Stimulated activated naive CD8-positive, alpha-beta T cell treated with anti-CD3 and anti-CD28 coated beads, Interleukin-15, Interleukin-2, amounts not matched to agents 100 ng/mL and 50 ng/mL, for 24 hours (primary cell): ENCODE results near the gene FAM107B.
"Not testable (repeated sequence)": the region's sequence is repeated elsewhere in the genome, so short reads cannot be mapped to it uniquely, and the experiment has no call there.

Experiments
- H3K27ac Mint-ChIP-seq: one replicate; pipeline ENCODE4 v1.8.0; 2021; ENCODE audit warnings: mild to moderate bottlenecking, mixed read lengths
- H3K27me3 Mint-ChIP-seq: one replicate; pipeline ENCODE4 v1.8.0; 2021; ENCODE audit warnings: mixed read lengths
- H3K36me3 Mint-ChIP-seq: one replicate; pipeline ENCODE4 v1.8.0; 2021; ENCODE audit warnings: low read depth, mixed read lengths
- H3K4me1 Mint-ChIP-seq: one replicate; pipeline ENCODE4 v1.8.0; 2021; ENCODE audit warnings: low read depth, mixed read lengths
- H3K4me3 Mint-ChIP-seq: one replicate; pipeline ENCODE4 v1.8.0; 2021; ENCODE audit warnings: mild to moderate bottlenecking, mixed read lengths
- H3K9me3 Mint-ChIP-seq: one replicate; pipeline ENCODE4 v1.8.0; 2021; ENCODE audit warnings: mixed read lengths

Gene FAM107B

DNA sequence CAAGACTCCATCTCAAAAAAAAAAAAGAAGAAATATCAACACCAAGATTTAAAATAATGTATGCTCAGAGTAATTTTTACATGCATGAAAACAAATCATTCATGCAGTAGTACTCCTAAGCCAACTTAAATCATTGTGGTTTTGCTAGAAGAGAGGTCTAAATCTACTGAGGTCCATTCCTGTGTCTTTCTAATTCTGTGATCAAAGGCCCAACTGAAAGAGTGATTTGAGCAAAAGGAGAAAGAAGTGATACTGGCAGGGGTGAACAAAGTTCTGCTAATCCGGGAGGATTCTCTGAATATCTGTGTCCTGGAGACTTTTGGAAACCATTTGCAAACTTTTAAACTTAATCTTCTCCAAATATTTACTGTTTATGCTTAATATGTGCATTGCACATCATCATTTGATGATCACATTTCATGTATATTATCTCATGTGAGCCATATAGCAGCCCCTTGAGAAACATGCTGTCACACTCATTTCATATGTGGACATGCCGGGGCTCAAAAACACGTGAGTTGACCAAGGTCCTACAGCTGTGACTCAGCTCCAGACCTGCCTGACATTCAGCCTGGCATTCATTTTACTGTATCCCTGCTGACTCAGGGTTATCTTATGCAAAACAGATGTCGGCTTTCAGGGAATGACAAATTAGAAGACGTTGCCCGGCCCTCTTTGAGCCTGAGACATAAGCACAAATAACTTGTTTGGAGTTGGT, 76.4 kb downstream of the FAM107B start:
- no peaks in the 10 kb centered on the region for H3K36me3 Mint-ChIP-seq
- no peaks in the 10 kb centered on the region for H3K9me3 Mint-ChIP-seq
- no peaks in the 10 kb centered on the region for H3K4me1 Mint-ChIP-seq
- no peak overlapping the region for H3K4me3 Mint-ChIP-seq
- H3K27me3 Mint-ChIP-seq, result no peaks in the 10 kb centered on the region
- H3K27ac Mint-ChIP-seq, result no peak overlapping the region

GRCh38 chr10:14697281-14697680, 77.4 kb downstream of the FAM107B start:
- Mint-ChIP-seq H3K4me3 (no peak overlapping the region), H3K36me3 (no peaks in the 10 kb centered on the region), H3K9me3 (no peaks in the 10 kb centered on the region), H3K4me1 (peaks cover 5% of the 10 kb centered on the region), H3K27ac (no peak overlapping the region), H3K27me3 (no peaks in the 10 kb centered on the region)

DNA sequence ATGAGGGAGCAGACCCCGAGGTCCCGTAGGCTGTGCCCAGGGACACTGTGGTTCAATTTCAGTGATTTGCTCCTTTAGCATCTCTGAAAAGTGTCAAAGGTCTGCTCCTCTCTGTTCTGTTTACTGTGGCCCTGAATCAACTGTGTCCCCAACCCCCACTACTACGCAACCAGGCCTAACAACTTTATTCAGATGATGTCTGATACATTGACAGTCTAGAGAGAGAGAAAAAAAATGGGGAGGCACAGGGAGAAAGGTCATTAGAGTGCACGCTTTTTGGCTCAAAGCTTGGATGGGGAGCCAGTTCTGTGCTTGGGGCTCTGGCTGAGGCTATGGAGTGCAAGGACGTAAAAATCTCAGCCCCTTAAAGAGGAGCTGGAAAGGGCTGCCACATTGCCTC, 77.9 kb downstream of the FAM107B start:
- Mint-ChIP-seq H3K9me3 (no peaks in the 10 kb centered on the region), H3K27me3 (no peaks in the 10 kb centered on the region), H3K4me1 (peaks cover 5% of the 10 kb centered on the region), H3K36me3 (no peaks in the 10 kb centered on the region), H3K4me3 (no peak overlapping the region), H3K27ac (no peak overlapping the region)

GRCh38 chr10:14695847-14696480, 78.7 kb downstream of the FAM107B start:
- Mint-ChIP-seq H3K27me3 (no peaks in the 10 kb centered on the region), H3K27ac (no peak overlapping the region), H3K36me3 (no peaks in the 10 kb centered on the region), H3K4me3 (no peak overlapping the region), H3K9me3 (no peaks in the 10 kb centered on the region), H3K4me1 (peaks cover 5% of the 10 kb centered on the region)

DNA sequence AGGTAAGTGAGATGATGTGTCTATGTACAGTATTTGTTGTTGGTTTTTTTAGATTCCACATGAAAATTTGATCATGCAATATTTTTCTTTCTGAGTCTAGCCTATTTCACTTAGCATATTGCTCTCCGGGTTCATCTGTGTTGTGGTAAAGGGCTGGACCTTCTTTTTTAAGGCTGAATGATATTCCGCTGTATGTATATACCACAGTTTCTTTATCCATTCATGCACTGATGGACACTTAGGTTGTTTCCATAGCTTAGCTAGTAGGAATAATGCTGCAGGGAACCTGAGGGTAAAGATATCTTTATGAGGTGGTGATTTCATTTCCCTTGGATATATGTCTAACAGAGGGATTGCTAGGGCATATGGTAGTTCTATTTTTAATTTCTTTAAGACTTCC, 80.8 kb downstream of the FAM107B start:
- no peaks in the 10 kb centered on the region for H3K36me3 Mint-ChIP-seq
- H3K9me3 Mint-ChIP-seq, result no peaks in the 10 kb centered on the region
- H3K27ac Mint-ChIP-seq, result peak overlapping the region; percentile 23
- no peaks in the 10 kb centered on the region for H3K27me3 Mint-ChIP-seq
- no peak overlapping the region for H3K4me3 Mint-ChIP-seq
- peaks cover 5% of the 10 kb centered on the region for H3K4me1 Mint-ChIP-seq

DNA sequence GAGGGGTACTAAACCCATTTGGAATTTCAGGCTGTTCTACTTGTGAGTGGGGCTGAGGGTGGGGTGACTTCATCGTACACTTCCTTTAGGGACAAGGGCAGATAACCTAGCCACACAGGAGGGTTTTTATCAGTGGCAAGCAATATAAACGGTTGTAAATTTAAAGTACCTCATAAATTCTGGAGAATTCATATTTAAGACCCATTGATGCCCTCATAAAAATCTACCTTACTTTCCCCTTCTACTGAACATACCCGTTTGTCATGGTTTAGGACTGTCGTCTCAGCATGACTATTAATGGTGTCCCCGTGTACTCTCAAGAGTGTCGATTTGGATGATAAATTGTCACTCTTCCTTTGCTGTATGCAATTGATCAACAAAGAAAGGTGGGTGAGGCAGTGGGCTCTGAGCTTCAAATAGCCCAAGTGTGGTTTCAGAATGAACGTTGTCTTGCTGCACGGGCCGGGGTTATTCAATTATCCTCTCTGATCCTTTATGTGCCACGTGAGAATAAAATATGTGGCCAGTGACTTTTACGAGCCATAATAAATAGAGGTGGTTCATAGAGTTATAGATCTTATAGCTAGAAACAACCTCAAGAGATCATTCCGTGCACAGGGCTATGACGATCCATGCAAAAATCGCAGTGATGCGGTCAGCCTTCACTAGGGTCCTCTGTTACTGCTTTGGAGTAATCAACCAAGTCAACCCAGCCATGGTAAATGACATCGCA, 82.2 kb downstream of the FAM107B start:
- Mint-ChIP-seq H3K27ac (no peak overlapping the region), H3K4me3 (no peak overlapping the region), H3K4me1 (peaks cover 13% of the 10 kb centered on the region), H3K36me3 (no peaks in the 10 kb centered on the region), H3K9me3 (no peaks in the 10 kb centered on the region), H3K27me3 (no peaks in the 10 kb centered on the region)

GRCh38 chr10:14691359-14691758, 83.3 kb downstream of the FAM107B start:
- Mint-ChIP-seq H3K27me3 (no peaks in the 10 kb centered on the region), H3K4me3 (no peak overlapping the region), H3K9me3 (no peaks in the 10 kb centered on the region), H3K36me3 (no peaks in the 10 kb centered on the region), H3K27ac (no peak overlapping the region), H3K4me1 (peaks cover 13% of the 10 kb centered on the region)

DNA sequence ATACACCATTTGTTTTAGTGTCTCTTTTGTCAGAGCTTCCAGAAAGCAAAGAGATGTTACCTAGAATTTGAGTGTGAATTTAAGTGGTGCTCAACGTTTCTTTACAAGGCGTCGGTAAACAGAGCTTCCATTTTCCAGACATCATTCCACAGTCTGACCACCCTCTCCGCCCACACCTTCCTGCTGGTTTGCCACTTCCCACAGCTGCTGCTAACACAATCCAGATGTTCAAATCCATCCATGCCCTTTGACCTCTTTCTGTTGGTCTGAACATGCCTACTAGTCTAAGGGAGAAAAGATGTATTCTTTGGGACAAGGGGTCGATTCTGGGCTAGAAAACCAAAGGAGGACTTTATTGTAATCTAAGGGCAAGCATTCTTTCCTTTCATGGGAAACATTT, 86.1 kb downstream of the FAM107B start:
- Mint-ChIP-seq H3K9me3 (no peaks in the 10 kb centered on the region), H3K4me1 (peaks cover 13% of the 10 kb centered on the region), H3K4me3 (no peak overlapping the region), H3K36me3 (no peaks in the 10 kb centered on the region), H3K27me3 (no peaks in the 10 kb centered on the region), H3K27ac (no peak overlapping the region)

DNA sequence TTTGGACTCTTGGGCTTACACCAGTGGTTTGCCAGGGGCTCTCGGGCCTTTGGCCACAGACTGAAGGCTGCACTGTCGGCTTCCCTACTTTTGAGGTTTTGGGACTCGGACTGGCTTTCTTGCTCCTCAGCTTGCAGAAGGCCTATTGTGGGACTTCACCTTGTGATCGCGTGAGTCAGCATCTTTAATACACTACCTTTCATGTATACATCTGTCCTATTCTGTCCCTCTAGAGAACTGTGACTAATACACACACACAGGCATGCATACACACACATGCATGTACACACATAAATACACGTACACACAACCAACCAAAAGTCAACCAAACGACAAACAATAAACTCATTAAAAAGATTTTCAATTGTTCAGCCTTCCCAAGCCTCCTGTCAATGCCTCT, 86.5 kb downstream of the FAM107B start:
- H3K4me3 Mint-ChIP-seq, H3K36me3 Mint-ChIP-seq, H3K27me3 Mint-ChIP-seq, H3K9me3 Mint-ChIP-seq, H3K27ac Mint-ChIP-seq: not testable (repeated sequence)
- peaks cover 13% of the 10 kb centered on the region for H3K4me1 Mint-ChIP-seq

GRCh38 chr10:14687340-14687739, 87.4 kb downstream of the FAM107B start:
- no peak overlapping the region for H3K27ac Mint-ChIP-seq
- H3K9me3 Mint-ChIP-seq, result no peaks in the 10 kb centered on the region
- H3K4me3 Mint-ChIP-seq, result no peak overlapping the region
- no peaks in the 10 kb centered on the region for H3K27me3 Mint-ChIP-seq
- H3K4me1 Mint-ChIP-seq, result peaks cover 8% of the 10 kb centered on the region
- no peaks in the 10 kb centered on the region for H3K36me3 Mint-ChIP-seq

DNA sequence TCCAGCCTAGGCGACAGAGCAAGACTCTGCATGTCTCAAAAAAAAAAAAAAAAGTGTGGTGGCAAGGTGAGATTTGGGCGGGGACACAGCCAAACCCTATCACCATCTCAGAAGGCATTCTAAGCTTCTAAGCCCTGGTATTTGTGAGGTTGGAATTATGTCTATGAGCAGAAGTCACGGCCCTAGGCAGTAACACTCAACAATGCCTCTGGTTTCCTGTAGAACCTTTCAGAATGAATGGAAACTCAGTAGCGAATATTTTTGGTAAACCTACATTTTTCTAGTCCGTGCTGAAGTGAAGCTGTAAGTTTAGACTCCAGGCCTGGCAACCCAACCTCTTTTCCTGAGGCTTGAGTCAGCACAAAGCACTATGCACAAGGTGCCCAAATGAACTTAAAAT, 88.3 kb downstream of the FAM107B start:
- no peak overlapping the region for H3K4me3 Mint-ChIP-seq
- H3K4me1 Mint-ChIP-seq, result peaks cover 8% of the 10 kb centered on the region
- no peaks in the 10 kb centered on the region for H3K27me3 Mint-ChIP-seq
- H3K36me3 Mint-ChIP-seq, result no peaks in the 10 kb centered on the region
- no peak overlapping the region for H3K27ac Mint-ChIP-seq
- H3K9me3 Mint-ChIP-seq, result no peaks in the 10 kb centered on the region

DNA sequence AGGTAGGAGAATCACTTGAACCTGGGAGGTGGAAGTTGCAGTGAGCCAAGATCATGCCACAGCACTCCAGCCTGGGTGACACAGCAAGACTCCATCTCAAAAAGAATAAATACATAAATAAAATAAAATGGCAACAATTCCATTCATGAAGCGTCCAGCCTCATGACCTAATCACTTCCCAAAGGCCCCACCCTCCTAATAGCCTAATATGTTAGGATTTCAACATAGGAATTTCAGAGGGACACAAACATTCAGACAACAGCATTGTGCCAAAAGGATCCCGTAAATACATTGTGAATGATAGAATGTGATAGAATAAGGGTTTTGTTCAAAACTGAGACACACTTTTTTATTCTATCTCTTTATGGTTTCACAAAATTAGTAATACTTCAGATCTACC, 90.3 kb downstream of the FAM107B start:
- no peaks in the 10 kb centered on the region for H3K9me3 Mint-ChIP-seq
- H3K4me3 Mint-ChIP-seq, result no peak overlapping the region
- H3K4me1 Mint-ChIP-seq, result peaks cover 8% of the 10 kb centered on the region
- no peak overlapping the region for H3K27ac Mint-ChIP-seq
- no peaks in the 10 kb centered on the region for H3K27me3 Mint-ChIP-seq
- no peaks in the 10 kb centered on the region for H3K36me3 Mint-ChIP-seq

- no peak overlapping the region for H3K27ac Mint-ChIP-seq
- H3K36me3 Mint-ChIP-seq, result no peaks in the 10 kb centered on the region
- H3K4me1 Mint-ChIP-seq, result peaks cover 1% of the 10 kb centered on the region
- H3K4me3 Mint-ChIP-seq, result no peak overlapping the region
- H3K9me3 Mint-ChIP-seq, result no peaks in the 10 kb centered on the region
- H3K27me3 Mint-ChIP-seq, result no peaks in the 10 kb centered on the region
These were observed 91.4 kb downstream of the FAM107B start for GRCh38 chr10:14683256-14683655.

GRCh38 chr10:14681802-14682201, 92.9 kb downstream of the FAM107B start:
- no peaks in the 10 kb centered on the region for H3K4me1 Mint-ChIP-seq
- no peak overlapping the region for H3K4me3 Mint-ChIP-seq
- H3K27ac Mint-ChIP-seq, result no peak overlapping the region
- no peaks in the 10 kb centered on the region for H3K27me3 Mint-ChIP-seq
- H3K9me3 Mint-ChIP-seq, result no peaks in the 10 kb centered on the region
- H3K36me3 Mint-ChIP-seq, result no peaks in the 10 kb centered on the region

GRCh38 chr10:14681305-14681704, 93.4 kb downstream of the FAM107B start:
- H3K4me3 Mint-ChIP-seq, result no peak overlapping the region
- no peak overlapping the region for H3K27ac Mint-ChIP-seq
- H3K27me3 Mint-ChIP-seq, result no peaks in the 10 kb centered on the region
- H3K4me1 Mint-ChIP-seq, result no peaks in the 10 kb centered on the region
- H3K36me3 Mint-ChIP-seq, result no peaks in the 10 kb centered on the region
- no peaks in the 10 kb centered on the region for H3K9me3 Mint-ChIP-seq
